ENCODE data around the gene ERC2.
"Not testable (repeated sequence)": the region's sequence is repeated elsewhere in the genome, so short reads cannot be mapped to it uniquely, and the experiment has no call there.

ERC2 gene

DNA sequence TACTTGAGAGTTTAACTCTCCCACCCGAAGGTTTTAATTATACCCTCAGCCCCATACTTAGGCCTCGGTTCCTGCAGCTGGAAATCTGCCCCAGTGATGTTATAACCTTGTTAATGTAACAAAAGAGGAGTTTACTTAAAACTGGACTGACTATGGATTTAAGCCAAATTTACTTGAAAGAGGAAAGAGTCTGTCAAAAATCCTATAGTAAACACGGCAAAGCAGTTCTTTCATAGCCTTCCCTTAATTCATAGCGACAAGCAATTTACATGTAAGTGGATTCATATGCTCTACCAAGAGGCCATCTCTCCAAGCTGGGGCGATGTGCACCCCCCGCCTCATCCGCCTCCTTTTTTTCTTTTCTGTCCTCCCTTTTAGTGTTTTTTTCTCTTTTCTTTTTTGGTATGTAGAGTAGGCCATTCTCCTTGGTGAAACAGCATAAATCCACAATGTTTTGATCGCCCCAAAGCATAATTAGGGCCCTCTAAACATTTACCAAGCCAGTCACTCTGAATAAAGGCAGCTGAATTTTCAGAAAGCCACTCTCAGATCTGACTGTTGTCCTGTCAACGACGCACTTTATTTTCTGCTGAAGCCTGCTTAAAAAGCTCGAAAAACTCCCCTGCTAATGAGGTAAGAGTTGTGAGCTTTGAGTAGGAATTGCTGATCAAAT lies 608.1 kb downstream of the ERC2 start:
- DNase-seq: no peak

DNA sequence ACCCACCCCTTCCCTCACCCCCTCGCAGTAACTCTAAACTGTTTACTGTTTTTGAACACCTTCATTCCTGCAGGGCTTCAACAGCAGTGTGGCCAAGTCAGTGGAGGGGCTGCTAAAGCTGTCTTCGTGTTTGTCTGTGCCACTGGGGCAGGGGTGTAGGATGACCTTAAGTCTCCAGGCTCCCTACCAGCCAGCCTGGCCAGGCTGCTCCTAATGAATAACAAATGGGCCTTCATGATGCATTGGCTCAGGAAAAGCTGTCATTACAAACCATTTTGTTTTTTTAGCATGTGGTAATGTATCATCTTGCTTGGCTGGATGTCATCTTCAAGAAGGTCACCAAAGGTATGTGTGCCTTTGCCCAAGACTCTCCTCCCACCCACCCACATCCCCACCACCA lies 609.0 kb downstream of the ERC2 start:
- no peak for DNase-seq

GRCh38 chr3:55858727-55859126 lies 609.5 kb downstream of the ERC2 start:
- DNase-seq: no peak

- no peak for DNase-seq
Observed at GRCh38 chr3:55858302-55858701, 610.0 kb downstream of the ERC2 start.

DNA sequence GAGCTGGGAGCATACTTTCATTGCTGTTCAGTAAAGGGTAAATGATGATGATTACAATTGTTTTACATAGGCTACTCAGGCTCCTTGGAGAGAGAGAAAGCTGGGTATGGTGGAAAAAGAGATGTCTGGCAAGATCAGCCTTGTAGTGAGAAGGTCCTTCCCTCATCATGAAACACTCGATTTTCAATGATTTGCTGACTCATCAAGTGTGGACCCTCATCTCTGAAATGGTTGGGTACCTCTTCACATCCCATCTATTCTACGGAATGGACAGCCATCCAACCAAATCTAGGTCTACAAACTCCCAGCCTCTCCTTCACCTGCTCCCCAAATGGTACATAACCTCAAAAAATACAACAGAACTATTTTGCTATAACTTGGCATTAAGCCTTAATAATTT lies 610.6 kb downstream of the ERC2 start:
- no peak for DNase-seq

- DNase-seq: no peak
Observed at GRCh38 chr3:55855311-55855710, 613.0 kb downstream of the ERC2 start.

DNA sequence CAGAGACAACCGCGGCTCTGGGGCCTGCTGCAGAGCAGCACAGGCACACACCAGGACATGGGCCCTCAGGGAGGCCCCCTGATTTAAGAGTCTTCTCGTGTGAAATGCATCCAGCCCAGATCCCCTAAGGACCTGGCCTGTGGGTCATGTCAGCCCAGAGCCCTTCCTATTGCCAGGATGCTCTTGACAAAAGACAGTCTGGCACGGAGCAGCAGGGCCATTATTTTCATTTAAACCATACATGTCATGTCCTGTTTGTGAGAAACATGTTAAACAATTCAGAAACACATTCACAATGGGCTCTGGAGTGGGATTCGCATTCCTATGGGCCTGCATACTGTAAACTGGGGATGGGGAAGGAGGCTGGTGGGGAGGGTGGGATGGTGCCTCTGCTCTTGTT lies 613.8 kb downstream of the ERC2 start:
- DNase-seq: no peak

GRCh38 chr3:55852326-55852725 lies 615.9 kb downstream of the ERC2 start:
- no peak for DNase-seq

DNA sequence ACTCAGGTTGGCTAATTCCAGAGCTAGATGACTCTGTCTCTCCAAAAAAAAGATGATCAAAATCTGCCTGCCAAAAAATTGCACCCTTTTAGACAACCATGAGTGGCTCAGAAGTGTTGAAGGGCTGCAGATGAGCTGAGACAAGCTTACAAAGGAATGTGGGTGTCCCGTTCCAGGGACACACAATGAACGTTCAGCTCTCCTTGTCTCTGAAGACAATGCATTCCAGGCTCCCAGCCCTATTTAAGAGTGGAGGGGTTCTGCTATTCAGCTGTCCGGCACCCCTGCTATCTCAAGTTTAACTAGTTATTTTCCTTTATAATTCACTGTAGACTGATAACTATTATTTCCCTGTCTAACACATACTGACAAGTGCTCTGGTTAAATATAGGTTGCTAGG lies 626.1 kb downstream of the ERC2 start:
- DNase-seq: no peak

DNA sequence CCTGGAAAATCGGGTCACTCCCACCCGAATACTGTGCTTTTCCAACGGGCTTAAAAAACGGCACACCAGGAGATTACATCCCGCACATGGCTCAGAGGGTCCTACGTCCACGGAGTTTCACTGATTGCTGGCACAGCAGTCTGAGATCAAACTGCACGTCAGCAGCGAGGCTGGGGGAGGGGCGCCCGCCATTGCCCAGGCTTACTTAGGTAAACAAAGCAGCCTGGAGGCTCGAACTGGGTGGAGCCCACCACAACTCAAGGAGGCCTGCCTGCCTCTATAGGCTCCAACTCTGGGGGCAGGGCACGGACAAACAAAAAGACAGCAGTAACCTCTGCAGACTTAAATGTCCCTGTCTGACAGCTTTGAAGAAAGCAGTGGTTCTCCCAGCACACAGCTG lies 636.4 kb downstream of the ERC2 start:
- DNase-seq: not testable (repeated sequence)

DNA sequence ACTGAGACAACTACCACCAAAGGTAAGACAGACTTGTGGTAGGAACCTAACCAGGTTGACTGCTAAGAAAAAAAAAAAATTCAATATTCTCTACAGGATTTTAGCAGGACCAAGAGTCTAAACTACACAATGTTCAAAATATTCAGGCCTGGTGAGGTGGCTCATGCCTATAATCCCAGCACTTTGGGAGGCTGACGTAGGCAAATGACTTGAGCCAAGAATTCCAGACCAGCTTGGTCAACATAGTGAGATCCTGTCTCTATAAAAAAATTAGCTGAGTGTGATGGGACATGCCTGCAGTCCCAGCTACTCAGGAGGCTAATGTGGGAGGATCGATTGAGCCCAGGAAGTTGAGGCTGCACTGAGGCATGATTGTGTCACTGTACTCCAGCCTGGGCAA lies 639.6 kb downstream of the ERC2 start:
- DNase-seq: no peak

DNA sequence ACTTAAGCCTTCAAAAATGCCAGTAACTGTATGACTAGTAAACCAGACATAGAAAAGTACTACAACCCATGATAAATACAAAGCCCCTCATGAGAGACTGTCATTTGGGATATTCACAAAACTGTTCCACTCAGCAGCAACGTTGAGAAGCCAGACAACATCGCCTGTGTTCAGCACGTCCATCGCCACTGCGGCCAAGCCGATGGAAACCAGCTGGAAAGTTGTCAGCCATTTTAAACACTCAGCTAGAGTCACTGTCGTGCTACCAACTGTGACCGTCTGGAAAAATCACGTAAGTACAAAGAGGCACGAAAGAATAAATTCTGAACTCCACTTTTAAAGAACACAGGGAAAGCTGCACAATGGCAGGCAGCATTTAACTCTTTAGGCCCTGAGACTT lies 640.5 kb downstream of the ERC2 start:
- no peak for DNase-seq

DNA sequence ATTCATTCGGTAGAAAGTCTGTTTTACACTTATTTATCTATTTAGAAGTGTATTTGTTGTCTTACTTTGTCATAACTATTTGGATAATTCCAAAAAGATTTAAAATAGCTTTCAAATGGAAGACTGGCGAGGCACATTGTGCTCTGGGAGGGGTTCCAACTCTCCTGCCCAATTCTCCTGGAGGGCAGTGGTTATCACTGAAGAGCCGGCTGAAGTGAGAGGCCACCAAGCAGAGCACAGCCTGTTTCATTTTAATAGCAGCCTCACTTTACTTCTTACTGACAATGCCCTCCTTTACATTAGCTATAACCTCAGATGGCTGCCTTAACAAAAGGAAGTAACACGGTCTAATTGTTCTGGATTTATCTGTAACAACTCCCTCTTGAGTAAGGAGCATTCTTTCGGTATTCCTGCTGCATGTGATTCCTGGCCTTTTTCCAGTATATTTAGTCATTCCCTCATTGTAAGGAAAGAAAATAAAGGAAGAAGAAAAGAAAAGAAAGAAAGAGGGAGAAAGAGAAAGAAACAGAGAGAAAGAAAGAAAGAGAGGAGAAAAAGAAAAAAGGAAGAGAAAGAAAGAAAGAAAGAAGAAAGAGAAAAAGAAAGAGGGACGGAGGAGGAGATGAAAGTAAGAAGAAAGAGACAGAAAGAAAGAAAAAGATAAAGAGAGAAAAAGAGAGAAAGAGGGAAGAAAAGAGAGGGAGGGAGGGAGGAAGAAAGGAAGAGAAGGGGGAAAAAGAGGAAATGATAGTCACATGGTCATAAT lies 641.4 kb downstream of the ERC2 start:
- no peak for DNase-seq

GRCh38 chr3:55826097-55826496 lies 642.2 kb downstream of the ERC2 start:
- DNase-seq: no peak

DNA sequence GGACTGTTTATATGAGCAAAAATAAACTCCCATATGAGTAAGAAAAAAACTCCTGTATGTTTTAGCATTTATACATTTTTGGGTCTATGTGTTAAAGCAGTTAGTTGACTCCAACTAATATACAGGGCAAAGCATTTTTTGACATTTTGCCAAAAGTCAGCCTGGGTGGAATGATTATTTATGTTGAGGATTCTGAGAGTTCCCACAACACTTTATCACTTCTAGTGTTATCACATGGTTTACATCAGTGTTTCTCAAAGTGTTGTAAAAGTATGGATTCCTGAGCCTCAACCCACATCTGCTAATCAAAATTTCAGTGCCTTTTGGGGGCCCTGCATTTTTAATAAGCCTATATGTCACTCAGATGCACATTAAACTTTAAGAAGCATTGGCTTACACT lies 643.9 kb downstream of the ERC2 start:
- no peak for DNase-seq

GRCh38 chr3:55823829-55824228 lies 644.4 kb downstream of the ERC2 start:
- no peak for DNase-seq

- no peak for DNase-seq
Observed at GRCh38 chr3:55823001-55823400, 645.3 kb downstream of the ERC2 start.

- DNase-seq: no peak
Observed at GRCh38 chr3:55819005-55819404, 649.3 kb downstream of the ERC2 start.

- DNase-seq: no peak
Observed at GRCh38 chr3:55818485-55818884, 649.8 kb downstream of the ERC2 start.

DNA sequence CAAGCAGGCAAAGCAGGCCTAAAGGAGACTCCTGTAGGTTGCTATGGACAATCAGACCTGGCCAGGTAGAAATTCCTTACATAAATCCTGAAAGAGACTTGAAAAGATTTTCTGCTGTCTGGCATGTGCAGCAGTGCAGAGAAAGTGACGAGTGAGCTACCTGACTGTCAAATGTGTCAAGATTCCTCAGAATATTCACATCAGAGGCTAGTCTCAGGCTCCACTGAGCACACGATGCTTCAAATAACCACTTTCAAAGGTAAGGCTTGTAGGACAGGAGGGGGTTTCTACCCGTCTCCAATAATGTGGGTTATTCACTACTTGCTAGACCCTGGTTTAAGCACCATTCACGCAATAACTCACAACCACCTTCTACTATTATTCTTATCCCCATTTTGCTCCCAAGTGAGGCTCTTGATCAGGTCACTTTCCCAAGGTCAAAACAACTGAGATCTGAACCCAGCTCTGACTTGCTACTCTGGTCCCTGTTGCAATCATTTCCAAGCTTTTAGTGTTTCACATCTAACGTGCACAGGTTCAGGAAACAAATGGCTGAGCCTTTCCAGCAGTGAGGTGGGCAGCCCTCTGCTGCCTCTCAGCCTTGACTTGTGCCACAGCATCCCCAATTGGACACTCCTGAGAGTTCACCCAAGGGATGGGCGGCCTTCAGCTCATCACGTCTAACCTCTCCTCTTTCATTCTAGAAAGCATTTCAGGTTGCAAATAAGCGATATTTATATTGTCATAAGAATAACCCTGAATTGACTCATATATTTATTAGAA lies 651.3 kb downstream of the ERC2 start:
- no peak for DNase-seq

GRCh38 chr3:55815262-55815661 lies 653.0 kb downstream of the ERC2 start:
- DNase-seq: no peak

DNA sequence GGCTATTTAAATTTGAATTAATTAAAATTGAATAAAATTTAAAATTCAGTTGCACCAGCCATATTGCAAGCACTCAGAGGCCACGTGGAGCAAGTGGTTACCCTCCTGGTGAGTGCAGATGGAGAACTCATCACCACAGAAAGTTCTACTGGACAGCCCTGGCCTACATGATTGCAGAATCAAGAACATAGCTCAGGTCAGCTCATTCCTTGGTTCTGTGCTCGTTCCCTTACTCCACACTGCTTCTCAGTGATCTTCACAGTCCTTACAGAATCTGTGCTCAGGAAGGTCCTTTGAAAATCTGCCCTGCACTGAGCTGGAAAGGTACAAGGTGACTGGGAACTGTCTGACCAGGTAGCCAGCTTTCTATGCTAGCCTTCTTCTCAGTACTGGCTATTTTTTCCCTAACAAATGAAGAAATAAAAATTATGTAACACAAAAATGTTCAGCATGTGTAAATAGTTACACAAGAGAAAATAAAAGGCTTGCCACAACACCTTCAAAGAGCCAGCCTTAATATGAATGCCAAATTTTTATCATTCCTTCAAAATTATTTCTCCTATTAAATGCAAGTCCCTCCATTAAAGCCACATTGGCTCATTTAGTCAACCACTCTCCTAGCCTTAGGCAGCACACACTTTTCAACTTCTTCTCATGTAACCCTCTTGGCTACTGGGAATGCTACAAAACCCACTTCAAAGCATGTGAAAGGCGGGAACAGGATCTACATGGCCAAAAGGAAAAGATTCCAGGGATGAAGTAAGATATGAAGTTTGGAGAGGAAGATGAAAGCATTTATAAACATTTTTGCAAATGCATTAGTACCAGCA lies 654.8 kb downstream of the ERC2 start:
- no peak for DNase-seq

GRCh38 chr3:55812394-55813013 lies 655.8 kb downstream of the ERC2 start:
- DNase-seq: no peak
